K562 (cell line): ENCODE measurements around the gene RPLP2. TPM values are rescaled to one million over a fixed set of nuclear protein-coding genes. Genes with fewer than 3 reads are reported as not detected.

ENCODE experiments used
- ATAC-seq: fragments of 200-7000 bp; cut with Tn5 transposase; 3 replicates; pipeline ENCODE4 v1.9.1; 2020; ENCODE audit warnings: moderate library complexity
- BruUV-seq: library from RNA; stranded (reverse); fragments of 400-500 nt; replicated peaks from 2 replicates; lab custom pipeline; 2021; lab: Mats Ljungman, UMichigan
- CTCF ChIA-PET: fragments of 300-600 bp; formaldehyde crosslinking; extraction: SDS; loops from one replicate; lab custom pipeline; 2021; ENCODE audit warnings: low intra/inter-chr PET ratio; lab: Yijun Ruan, JAX
- POLR2A ChIA-PET: fragments of 300-600, 350-650 bp; sonication (Branson Sonifier 250); formaldehyde crosslinking; extraction: SDS; loops from one replicate; lab custom pipeline; 2021; ENCODE audit warnings: antibody characterized with exemption, inconsistent platforms; lab: Yijun Ruan, JAX
- DNase-seq, 4 experiments: peaks; one replicate each; pipeline versions ENCODE4 v3.0.0 to v3.0.0-alpha.2; 2011 to 2018; ENCODE audit warnings: low spot score in 3 of 4, mixed read lengths in 3 of 4; ENCODE audit errors: extremely low read depth in 1 of 4
- FAIRE-seq: peaks from 2 replicates; lab custom pipeline; 2011; peaks lifted over from hg19 to GRCh38; lab: Jason Lieb, UNC
- H2AFZ ChIP-seq: 2 replicates; pipeline ENCODE4 v1.6.0; 2011; ENCODE audit warnings: low read depth, low read length, control low read depth, inconsistent platforms
- H3K27ac ChIP-seq: fragments of 200-600 bp; 3 replicates; pipeline ENCODE4 v1.8.0; 2011; ENCODE audit warnings: low read depth, mild to moderate bottlenecking, control low read depth, inconsistent platforms, low read length, moderate library complexity, mixed read lengths; ENCODE audit errors: extremely low read depth
- H3K27me3 ChIP-seq, 2 experiments: fragments of 300-600 bp in 1 of 2; 2 replicates in 1 of 2; 3 replicates in 1 of 2; pipeline versions ENCODE4 v1.6.0 to v1.8.0; 2011; ENCODE audit warnings: inconsistent platforms in 2 of 2, low read length in 2 of 2, mild to moderate bottlenecking in 1 of 2, mixed read lengths in 1 of 2, moderate library complexity in 1 of 2; ENCODE audit not compliant: control insufficient read depth in 2 of 2, insufficient read depth in 2 of 2
- H3K36me3 ChIP-seq: fragments of 300-600 bp; 3 replicates; pipeline ENCODE4 v1.8.0; 2011; ENCODE audit warnings: mild to moderate bottlenecking, low read length, inconsistent platforms; ENCODE audit not compliant: control insufficient read depth, insufficient read depth
- H3K4me1 ChIP-seq, 2 experiments: fragments of 200-600 bp in 1 of 2; replicated peaks in 1 of 2; 2 replicates in 1 of 2; 3 replicates in 1 of 2; pipeline versions ENCODE4 v1.5.1 to v1.8.0; 2011; ENCODE audit warnings: inconsistent platforms in 2 of 2, low read length in 2 of 2, mild to moderate bottlenecking in 1 of 2, mixed read lengths in 1 of 2, moderate library complexity in 1 of 2; ENCODE audit not compliant: control insufficient read depth in 2 of 2, insufficient read depth in 2 of 2
- H3K4me2 ChIP-seq: 2 replicates; pipeline ENCODE4 v1.6.1; 2011; ENCODE audit warnings: low read length, control low read depth, inconsistent platforms, mixed read lengths; ENCODE audit not compliant: insufficient read depth
- H3K4me3 ChIP-seq: fragments of 200-600 bp; sonication (generic), shearing (Covaris generic); 2 replicates; pipeline ENCODE4 v1.5.1; 2016; ENCODE audit warnings: control low read depth, inconsistent platforms
- H3K79me2 ChIP-seq: fragments of 200-600 bp; 3 replicates; pipeline ENCODE4 v1.8.0; 2011; ENCODE audit warnings: low read length, inconsistent platforms; ENCODE audit not compliant: control insufficient read depth, insufficient read depth
- H3K9ac ChIP-seq, 2 experiments: 2 replicates each; pipeline versions ENCODE4 v1.6.0 to v1.6.1; 2011; ENCODE audit warnings: low read depth in 2 of 2, low read length in 2 of 2, control low read depth in 1 of 2, inconsistent platforms in 1 of 2, mild to moderate bottlenecking in 1 of 2, mixed read lengths in 1 of 2; ENCODE audit not compliant: insufficient read depth in 1 of 2
- H3K9me1 ChIP-seq: one replicate; pipeline ENCODE4 v1.6.0; 2011; ENCODE audit warnings: inconsistent platforms, mild to moderate bottlenecking, low read length, moderate library complexity; ENCODE audit not compliant: control insufficient read depth, insufficient read depth
- H3K9me3 ChIP-seq: replicated peaks from 2 replicates; pipeline ENCODE4 v1.5.1; 2011; ENCODE audit warnings: low read depth, low read length, inconsistent platforms; ENCODE audit not compliant: control insufficient read depth, insufficient read depth
- H4K20me1 ChIP-seq: replicated peaks from 2 replicates; pipeline ENCODE4 v1.6.1; 2011; ENCODE audit warnings: low read length, inconsistent platforms, mixed read lengths; ENCODE audit not compliant: control insufficient read depth, insufficient read depth
- FUS ChIP-seq: fragments of 200-400 bp; formaldehyde crosslinking; optimal IDR thresholded peaks from 2 replicates; pipeline ENCODE3; 2017; ENCODE audit warnings: low read depth, low read length
- GABPB2 ChIP-seq: fragments of 250-450 bp; sonication (Bioruptor Pico); conservative IDR thresholded peaks from 2 replicates; pipeline ENCODE4 v1.5.1; 2021; ENCODE audit warnings: mild to moderate bottlenecking
- GTF2F1 ChIP-seq: IDR thresholded peaks from 2 replicates; pipeline ENCODE4 v1.6.1; 2011; ENCODE audit warnings: low read depth, low read length, improper control_type of control experiment
- PCBP1 ChIP-seq: fragments of 200-400 bp; formaldehyde crosslinking; IDR thresholded peaks from 2 replicates; pipeline ENCODE4 v1.6.1; 2018; ENCODE audit warnings: mild to moderate bottlenecking, low read depth, low read length; ENCODE audit not compliant: poor library complexity, severe bottlenecking
- PHB2 ChIP-seq: fragments of 450-650 bp; IDR thresholded peaks from 2 replicates; pipeline ENCODE4 v1.6.1; 2017; ENCODE audit warnings: low read depth
- POLR2AphosphoS5 ChIP-seq: IDR thresholded peaks from 2 replicates; pipeline ENCODE4 v1.6.1; 2011; ENCODE audit warnings: mild to moderate bottlenecking, low read depth, low read length, moderate library complexity; ENCODE audit not compliant: control insufficient read depth, insufficient read depth
- RBM39 ChIP-seq: fragments of 200-400 bp; formaldehyde crosslinking; optimal IDR thresholded peaks from 2 replicates; pipeline ENCODE3; 2018; ENCODE audit warnings: low read depth, low read length
- SIRT6 ChIP-seq: IDR thresholded peaks from one replicate; pipeline ENCODE4 v1.6.1; 2012; ENCODE audit warnings: low read depth, mild to moderate bottlenecking, control low read depth, inconsistent platforms, low read length, moderate library complexity
- SP1 ChIP-seq: sonication (generic); formaldehyde crosslinking; IDR thresholded peaks from 2 replicates; pipeline ENCODE4 v1.8.1; 2022; ENCODE audit warnings: mild to moderate bottlenecking, missing genetic modification reagents
- TBP ChIP-seq: optimal IDR thresholded peaks from 2 replicates; pipeline ENCODE3; 2011; ENCODE audit warnings: low read depth, low read length, improper control_type of control experiment
- TRIM24 ChIP-seq, 2 experiments: fragments of 450-650 bp; IDR thresholded peaks; 2 replicates each; pipeline ENCODE4 v1.6.1; 2016
- ZNF253 ChIP-seq: fragments of 250-450 bp; sonication (Bioruptor Pico); conservative IDR thresholded peaks from 2 replicates; pipeline ENCODE4 v1.6.1; 2021; ENCODE audit warnings: mild to moderate bottlenecking
- ZNF507 ChIP-seq: conservative IDR thresholded peaks from 2 replicates; pipeline ENCODE4 v1.6.1; 2017; ENCODE audit warnings: missing genetic modification characterization, missing compliant biosample characterization
- ZSCAN32 ChIP-seq: fragments of 450-650 bp; formaldehyde crosslinking; IDR thresholded peaks from 2 replicates; pipeline ENCODE4 v1.4.0; 2020; ENCODE audit warnings: mild to moderate bottlenecking, moderate library complexity
- ZZZ3 ChIP-seq: fragments of 450-650 bp; IDR thresholded peaks from 2 replicates; pipeline ENCODE4 v1.6.1; 2016; ENCODE audit warnings: antibody characterized with exemption, mild to moderate bottlenecking, moderate library complexity
- WGBS: fragments of 100-300 bp; shearing (Covaris generic); methylation state at CpG from one replicate; pipeline ENCODE4 v1.1.6; 2016; ENCODE audit warnings: low coverage, mixed read lengths; ENCODE audit not compliant: insufficient coverage; ENCODE audit errors: missing lambda C conversion rate; 5-methylcytosine and 5-hydroxymethylcytosine counted together
- in situ Hi-C: fragments of 300-500 bp; cut with MboI; formaldehyde crosslinking; loops from 4 replicates; pipeline ENCODE4 v1.15.0; 2018; ENCODE audit warnings: inconsistent platforms, mixed read lengths
- intact Hi-C: fragments of 100-400 bp; cut with micrococcal nuclease; formaldehyde crosslinking; loops from 2 replicates; pipeline ENCODE4 v1.14.2; 2022
- polyA plus RNA-seq, 8 experiments: library from polyadenylated mRNA; depleted of rRNA in 4 of 8; stranded (reverse) in 5 of 8; unstranded in 3 of 8; fragments of >200 nt; fragmentation: Nextera tagmentation in 2 of 8; fragmentation: Illumina TruSeq in 1 of 8; extraction: Ambion mirVana in 2 of 8; extraction: Trizol in 1 of 8; gene quantifications; 2 replicates each; pipeline versions ENCODE4 v1.2.1 to v1.2.3, GENCODE V29; 2011 to 2014; ENCODE audit warnings: inconsistent platforms in 1 of 8, missing spikeins in 1 of 8
- total RNA-seq, 7 experiments: library from RNA; depleted of rRNA in 6 of 7; stranded (reverse); fragments of >200 nt in 6 of 7; fragmentation: Illumina TruSeq in 2 of 7; extraction: Trizol in 2 of 7; gene quantifications; 2 replicates each; pipeline versions ENCODE4 v1.2.1 to v1.2.3, GENCODE V29; 2011 to 2021; ENCODE audit warnings: low replicate concordance in 1 of 7
- TF ChIP-seq, protein P1 (sequence below): fragments of 450-650 bp; IDR thresholded peaks from 2 replicates; pipeline ENCODE4 v1.6.1; 2018; ENCODE audit not compliant: partially characterized antibody
- TF ChIP-seq, protein P2 (sequence below): sonication (generic); formaldehyde crosslinking; IDR thresholded peaks from 2 replicates; pipeline ENCODE4 v1.8.0; 2022; ENCODE audit warnings: mild to moderate bottlenecking, missing genetic modification reagents
- TF ChIP-seq, protein P3 (sequence below): fragments of 200-400 bp; formaldehyde crosslinking; IDR thresholded peaks from 2 replicates; pipeline ENCODE4 v1.6.1; 2017; ENCODE audit warnings: mild to moderate bottlenecking, low read depth, low read length, moderate library complexity

Gene RPLP2
- total and polyA plus RNA-seq, 9 of the 15 experiments (the other 6 are each of a cell fraction or from before 2014, with no cell fraction given) = 528 to 3,807 (median 1,633) TPM

DNA sequence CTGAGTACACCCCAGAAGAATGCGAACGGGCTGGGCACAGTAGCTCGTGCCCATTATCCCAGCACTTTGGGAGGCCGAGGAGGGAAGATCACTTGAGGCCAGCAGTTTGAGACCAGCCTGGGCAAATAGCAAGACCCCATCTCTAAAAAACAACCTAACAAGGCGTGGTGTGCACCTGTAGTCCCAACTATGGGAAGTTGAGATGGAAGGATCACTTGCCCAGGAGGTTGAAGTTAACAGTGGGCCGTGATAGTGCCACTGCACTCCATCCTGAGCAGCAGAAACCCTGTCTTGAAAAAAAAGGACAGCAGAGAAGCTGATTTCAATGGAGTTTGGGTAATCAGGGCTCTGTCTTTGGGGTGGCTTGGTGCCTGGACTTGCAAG lies 3.3 kb downstream of the RPLP2 start:
- 91% methylated on average over 6 of the region's 6 CpGs for WGBS
- Histone ChIP-seq H3K4me3 (no peak overlapping the region), H4K20me1 (peaks cover 24% of the 10 kb centered on the region), H3K9me3 (no peaks in the 10 kb centered on the region), H2AFZ (no peak overlapping the region), H3K36me3 (peaks cover 48% of the 10 kb centered on the region), H3K9me1 (peaks cover 3% of the 10 kb centered on the region), H3K27ac (peak overlapping the region; percentile 39), H3K4me1 (peaks cover 14 to 46% of the 10 kb centered on the region in 2 experiments; a peak in 4 of 5 replicates), H3K9ac (peak overlapping the region in 1 of 2 experiments; percentile 84; a peak in 2 of 4 replicates), H3K4me2 (no peak overlapping the region), H3K79me2 (peaks cover 56% of the 10 kb centered on the region), H3K27me3 (no peaks in the 10 kb centered on the region)
- intact Hi-C loops = no loop called here
- ChIA-PET CTCF (no interaction called here), POLR2A (interaction anchor here (0.6 to 2.5 kb wide), 4 partner anchors 9 to 62 kb away, joined by 3 to 12 read pairs (median 4); no protein-coding TSS in a partner anchor)
- BruUV-seq = no TSS peak
- ATAC-seq = no peak
- in situ Hi-C loops = no loop called here
- DNase-seq = no peak
- no peak for FAIRE-seq
- no peak for TF ChIP-seq FUS
- TF ChIP-seq, protein P1, sequence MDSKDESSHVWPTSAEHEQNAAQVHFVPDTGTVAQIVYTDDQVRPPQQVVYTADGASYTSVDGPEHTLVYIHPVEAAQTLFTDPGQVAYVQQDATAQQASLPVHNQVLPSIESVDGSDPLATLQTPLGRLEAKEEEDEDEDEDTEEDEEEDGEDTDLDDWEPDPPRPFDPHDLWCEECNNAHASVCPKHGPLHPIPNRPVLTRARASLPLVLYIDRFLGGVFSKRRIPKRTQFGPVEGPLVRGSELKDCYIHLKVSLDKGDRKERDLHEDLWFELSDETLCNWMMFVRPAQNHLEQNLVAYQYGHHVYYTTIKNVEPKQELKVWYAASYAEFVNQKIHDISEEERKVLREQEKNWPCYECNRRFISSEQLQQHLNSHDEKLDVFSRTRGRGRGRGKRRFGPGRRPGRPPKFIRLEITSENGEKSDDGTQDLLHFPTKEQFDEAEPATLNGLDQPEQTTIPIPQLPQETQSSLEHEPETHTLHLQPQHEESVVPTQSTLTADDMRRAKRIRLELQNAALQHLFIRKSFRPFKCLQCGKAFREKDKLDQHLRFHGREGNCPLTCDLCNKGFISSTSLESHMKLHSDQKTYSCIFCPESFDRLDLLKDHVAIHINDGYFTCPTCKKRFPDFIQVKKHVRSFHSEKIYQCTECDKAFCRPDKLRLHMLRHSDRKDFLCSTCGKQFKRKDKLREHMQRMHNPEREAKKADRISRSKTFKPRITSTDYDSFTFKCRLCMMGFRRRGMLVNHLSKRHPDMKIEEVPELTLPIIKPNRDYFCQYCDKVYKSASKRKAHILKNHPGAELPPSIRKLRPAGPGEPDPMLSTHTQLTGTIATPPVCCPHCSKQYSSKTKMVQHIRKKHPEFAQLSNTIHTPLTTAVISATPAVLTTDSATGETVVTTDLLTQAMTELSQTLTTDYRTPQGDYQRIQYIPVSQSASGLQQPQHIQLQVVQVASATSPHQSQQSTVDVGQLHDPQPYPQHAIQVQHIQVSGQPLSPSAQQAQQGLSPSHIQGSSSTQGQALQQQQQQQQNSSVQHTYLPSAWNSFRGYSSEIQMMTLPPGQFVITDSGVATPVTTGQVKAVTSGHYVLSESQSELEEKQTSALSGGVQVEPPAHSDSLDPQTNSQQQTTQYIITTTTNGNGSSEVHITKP = no peak
- peak; percentile 67; the same call in 1 of the 2 replicates for TF ChIP-seq ZNF253 (CRISPR knock-in tag)
- no peak for TF ChIP-seq PHB2
- TF ChIP-seq GTF2F1 = no peak
- TF ChIP-seq GABPB2 = peak; percentile 70; the same call in 1 of the 2 replicates
- TF ChIP-seq ZSCAN32 (CRISPR knock-in tag) = no peak
- no peak for TF ChIP-seq ZNF507 (tag)
- TF ChIP-seq, protein P2, sequence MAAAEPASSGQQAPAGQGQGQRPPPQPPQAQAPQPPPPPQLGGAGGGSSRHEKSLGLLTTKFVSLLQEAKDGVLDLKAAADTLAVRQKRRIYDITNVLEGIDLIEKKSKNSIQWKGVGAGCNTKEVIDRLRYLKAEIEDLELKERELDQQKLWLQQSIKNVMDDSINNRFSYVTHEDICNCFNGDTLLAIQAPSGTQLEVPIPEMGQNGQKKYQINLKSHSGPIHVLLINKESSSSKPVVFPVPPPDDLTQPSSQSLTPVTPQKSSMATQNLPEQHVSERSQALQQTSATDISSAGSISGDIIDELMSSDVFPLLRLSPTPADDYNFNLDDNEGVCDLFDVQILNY (CRISPR knock-in tag) = peak; percentile 79
- no peak for TF ChIP-seq TRIM24 (IDR thresholded peaks at IDR 0.05)
- TF ChIP-seq TBP = no peak
- TF ChIP-seq RBM39 = no peak
- TF ChIP-seq PCBP1 = no peak
- TF ChIP-seq, protein P3, sequence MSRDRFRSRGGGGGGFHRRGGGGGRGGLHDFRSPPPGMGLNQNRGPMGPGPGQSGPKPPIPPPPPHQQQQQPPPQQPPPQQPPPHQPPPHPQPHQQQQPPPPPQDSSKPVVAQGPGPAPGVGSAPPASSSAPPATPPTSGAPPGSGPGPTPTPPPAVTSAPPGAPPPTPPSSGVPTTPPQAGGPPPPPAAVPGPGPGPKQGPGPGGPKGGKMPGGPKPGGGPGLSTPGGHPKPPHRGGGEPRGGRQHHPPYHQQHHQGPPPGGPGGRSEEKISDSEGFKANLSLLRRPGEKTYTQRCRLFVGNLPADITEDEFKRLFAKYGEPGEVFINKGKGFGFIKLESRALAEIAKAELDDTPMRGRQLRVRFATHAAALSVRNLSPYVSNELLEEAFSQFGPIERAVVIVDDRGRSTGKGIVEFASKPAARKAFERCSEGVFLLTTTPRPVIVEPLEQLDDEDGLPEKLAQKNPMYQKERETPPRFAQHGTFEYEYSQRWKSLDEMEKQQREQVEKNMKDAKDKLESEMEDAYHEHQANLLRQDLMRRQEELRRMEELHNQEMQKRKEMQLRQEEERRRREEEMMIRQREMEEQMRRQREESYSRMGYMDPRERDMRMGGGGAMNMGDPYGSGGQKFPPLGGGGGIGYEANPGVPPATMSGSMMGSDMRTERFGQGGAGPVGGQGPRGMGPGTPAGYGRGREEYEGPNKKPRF = no peak
- TF ChIP-seq ZZZ3 = no peak
- 0 out of 2 replicates have a peak, but pooled peaks have one; percentile 4 for TF ChIP-seq SP1 (CRISPR knock-in tag)
- peak; percentile 49; the same call in 1 of the 2 replicates for TF ChIP-seq POLR2AphosphoS5
- TF ChIP-seq SIRT6 = no peak
